Lung (tissue), 12 donors: ENCODE data around the gene PTPN14. TPM values are rescaled to one million over a fixed set of nuclear protein-coding genes. Genes with fewer than 3 reads are reported as not detected.

Experiments used
- ATAC-seq: fragments of 200-7000 bp; cut with Tn5 transposase; one replicate; pipeline ENCODE4 v1.9.1; 2020; ENCODE audit warnings: moderate number of reproducible peaks; ENCODE audit not compliant: insufficient read depth, low FRiP score
- DNase-seq, 3 donors: peaks; one replicate each; pipeline ENCODE4 v3.0.0-alpha.2; 2013 to 2017
- H3K27ac ChIP-seq, 2 donors: one replicate each; pipeline ENCODE4 v1.5.1; 2013; ENCODE audit warnings: mild to moderate bottlenecking in 2 of 2, moderate library complexity in 2 of 2, control low read depth in 1 of 2, inconsistent platforms in 1 of 2, low read depth in 1 of 2, low read length in 1 of 2
- H3K27me3 ChIP-seq, 3 donors: one replicate each; pipeline ENCODE4 v1.5.1; 2013; ENCODE audit warnings: low read length in 2 of 3; ENCODE audit not compliant: control insufficient read depth in 3 of 3, insufficient read depth in 3 of 3
- H3K36me3 ChIP-seq, 4 donors: one replicate each; pipeline ENCODE4 v1.5.1; 2013; ENCODE audit warnings: low read length in 4 of 4, mild to moderate bottlenecking in 1 of 4, moderate library complexity in 1 of 4; ENCODE audit not compliant: control insufficient read depth in 4 of 4, insufficient read depth in 4 of 4
- H3K4me1 ChIP-seq, 5 donors: one replicate each; pipeline ENCODE4 v1.5.1; 2013; ENCODE audit warnings: low read length in 5 of 5, mild to moderate bottlenecking in 2 of 5, moderate library complexity in 1 of 5; ENCODE audit not compliant: control insufficient read depth in 5 of 5, insufficient read depth in 5 of 5
- H3K4me3 ChIP-seq: one replicate; pipeline ENCODE4 v1.5.1; 2013; ENCODE audit warnings: mild to moderate bottlenecking, control low read depth, moderate library complexity
- H3K9ac ChIP-seq, 2 donors: one replicate each; pipeline ENCODE4 v1.5.1; 2013; ENCODE audit warnings: low read length in 2 of 2, control low read depth in 1 of 2; ENCODE audit not compliant: insufficient read depth in 1 of 2
- H3K9me3 ChIP-seq, 4 donors: one replicate each; pipeline ENCODE4 v1.5.1; 2013; ENCODE audit warnings: low read length in 3 of 4, mild to moderate bottlenecking in 1 of 4, moderate library complexity in 1 of 4; ENCODE audit not compliant: control insufficient read depth in 4 of 4, insufficient read depth in 3 of 4
- WGBS, 2 donors: extraction: QIAGEN DNeasy Blood & Tissue Kit; methylation state at CpG; one replicate each; pipeline ENCODE4 v1.1.7; 2013; 5-methylcytosine and 5-hydroxymethylcytosine counted together
- polyA plus RNA-seq, 2 donors: library from polyadenylated mRNA; stranded (reverse); fragments of 200-250 nt; gene quantifications; one replicate each; pipeline ENCODE4 v1.2.1, GENCODE V29; 2013
- total RNA-seq, 2 donors: library from RNA; depleted of rRNA in 1 of 2; stranded (reverse); fragments of >200 nt in 1 of 2; gene quantifications; one replicate each; pipeline ENCODE4 v1.2.1, GENCODE V29; 2014 to 2021
- TF ChIP-seq, protein P1 (sequence below): IDR thresholded peaks from 2 replicates; pipeline ENCODE4 v1.5.1; 2012; ENCODE audit warnings: mild to moderate bottlenecking; ENCODE audit errors: control extremely low read depth, extremely low read depth
- donor health status: control.
- donor health status: control.
- donor health status: Bipolar disorder and iron deficiency.
- donor health status: healthy.
- donor health status: DM: yes; HTN: yes; CAD: no.

PTPN14 gene
- total and polyA plus RNA-seq, 4 donors = 4.4 to 43.2 (median 15.2) TPM

DNA sequence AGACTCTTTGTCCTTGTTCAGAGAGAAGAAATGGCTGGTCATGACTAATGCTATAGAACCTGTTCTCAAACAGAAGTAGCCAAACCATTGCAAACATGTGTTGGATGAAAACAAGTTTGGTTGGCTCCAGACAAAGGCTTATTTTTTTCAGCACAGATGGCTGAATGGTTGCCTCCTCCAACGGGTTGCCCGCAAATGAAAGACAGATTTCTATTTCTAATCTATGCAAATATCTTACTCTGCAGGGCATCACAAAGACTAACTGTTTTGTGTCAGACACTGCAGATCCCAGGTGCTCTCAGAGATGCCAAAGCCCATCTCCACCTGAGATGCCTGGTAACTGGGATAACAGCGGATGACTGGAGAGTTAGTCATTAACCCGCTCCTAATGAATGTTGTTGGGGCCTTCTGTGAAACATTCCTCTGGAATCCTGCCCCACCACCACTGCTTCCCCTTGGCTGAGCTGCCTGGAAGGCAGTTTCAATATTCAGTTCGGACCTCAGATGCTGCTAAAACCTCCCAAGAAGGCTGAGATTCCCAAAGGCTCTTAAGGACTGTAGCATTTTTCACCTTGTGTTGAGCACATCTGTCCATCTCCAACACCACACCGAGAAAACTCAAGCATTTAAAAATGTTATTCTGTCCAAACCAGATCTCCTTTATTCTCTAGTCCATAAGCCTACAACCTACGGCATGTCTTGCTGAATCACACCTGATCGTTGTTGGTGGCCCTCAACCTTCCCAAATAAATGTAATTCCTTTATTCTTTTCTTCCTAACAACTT, 104.4 kb downstream of the PTPN14 start:
- Histone ChIP-seq H3K4me3 (no peak overlapping the region), H3K9ac (no peak overlapping the region), H3K27ac (no peak overlapping the region), H3K4me1 (peaks cover 0 to 7% (median 2%) of the 10 kb centered on the region in 5 donors), H3K27me3 (no peaks in the 10 kb centered on the region), H3K9me3 (no peaks in the 10 kb centered on the region), H3K36me3 (no peaks in the 10 kb centered on the region)
- ATAC-seq = peak; percentile 62
- DNase-seq = peak in 2 of 3 donors; percentile 30 to 37
- 80 to 83% methylated on average over 8 of the region's 8 CpGs for whole genome bisulfite sequencing, 2 donors
- TF ChIP-seq, protein P1, sequence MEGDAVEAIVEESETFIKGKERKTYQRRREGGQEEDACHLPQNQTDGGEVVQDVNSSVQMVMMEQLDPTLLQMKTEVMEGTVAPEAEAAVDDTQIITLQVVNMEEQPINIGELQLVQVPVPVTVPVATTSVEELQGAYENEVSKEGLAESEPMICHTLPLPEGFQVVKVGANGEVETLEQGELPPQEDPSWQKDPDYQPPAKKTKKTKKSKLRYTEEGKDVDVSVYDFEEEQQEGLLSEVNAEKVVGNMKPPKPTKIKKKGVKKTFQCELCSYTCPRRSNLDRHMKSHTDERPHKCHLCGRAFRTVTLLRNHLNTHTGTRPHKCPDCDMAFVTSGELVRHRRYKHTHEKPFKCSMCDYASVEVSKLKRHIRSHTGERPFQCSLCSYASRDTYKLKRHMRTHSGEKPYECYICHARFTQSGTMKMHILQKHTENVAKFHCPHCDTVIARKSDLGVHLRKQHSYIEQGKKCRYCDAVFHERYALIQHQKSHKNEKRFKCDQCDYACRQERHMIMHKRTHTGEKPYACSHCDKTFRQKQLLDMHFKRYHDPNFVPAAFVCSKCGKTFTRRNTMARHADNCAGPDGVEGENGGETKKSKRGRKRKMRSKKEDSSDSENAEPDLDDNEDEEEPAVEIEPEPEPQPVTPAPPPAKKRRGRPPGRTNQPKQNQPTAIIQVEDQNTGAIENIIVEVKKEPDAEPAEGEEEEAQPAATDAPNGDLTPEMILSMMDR = no peak

DNA sequence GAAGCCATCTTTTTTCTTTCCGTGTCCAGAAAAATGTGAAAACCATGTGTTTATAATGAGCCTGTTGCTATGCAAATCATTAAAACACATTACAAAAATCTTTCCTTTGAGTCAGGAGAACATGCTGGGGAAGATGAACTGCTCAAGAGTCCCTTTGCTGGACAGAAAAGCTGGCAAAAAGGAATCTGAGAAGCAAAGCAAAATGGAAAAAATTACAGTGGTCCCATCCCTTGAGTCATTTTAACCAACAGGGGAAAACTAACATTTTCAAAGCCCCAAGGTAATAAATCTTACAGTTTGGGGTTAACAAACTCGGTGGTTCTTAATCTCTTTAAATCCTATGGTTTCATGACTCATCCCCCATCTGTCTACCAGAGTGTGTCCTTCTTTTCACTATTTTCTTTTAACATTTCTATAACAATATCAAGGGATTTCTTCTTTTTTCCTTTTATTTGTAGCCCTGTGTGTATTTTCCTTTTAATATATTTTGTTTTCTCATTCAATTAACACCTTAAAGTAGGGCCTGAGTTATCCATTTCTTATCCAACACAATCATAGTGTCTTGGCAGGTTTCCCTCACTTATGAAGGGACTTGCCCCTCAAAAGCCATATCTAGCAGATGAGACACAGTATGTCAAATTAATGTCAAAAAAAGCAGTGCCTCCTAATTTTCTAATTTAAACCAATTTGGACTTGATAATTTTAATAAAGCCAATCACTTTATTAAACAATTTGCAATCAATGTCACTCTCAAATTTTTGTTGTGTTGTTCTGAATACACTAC, 105.4 kb downstream of the PTPN14 start:
- no peak overlapping the region for H3K4me3 ChIP-seq
- peak in 1 of 3 donors; percentile 43 for DNase-seq
- no peaks in the 10 kb centered on the region for H3K36me3 ChIP-seq
- H3K9ac ChIP-seq = no peak overlapping the region
- H3K9me3 ChIP-seq = no peaks in the 10 kb centered on the region
- ATAC-seq = no peak
- TF ChIP-seq, protein P1 = no peak
- no peak overlapping the region for H3K27ac ChIP-seq
- WGBS, 2 donors = 48 to 55% methylated on average over 2 of the region's 2 CpGs
- no peaks in the 10 kb centered on the region for H3K27me3 ChIP-seq
- H3K4me1 ChIP-seq = peaks cover 0 to 7% (median 2%) of the 10 kb centered on the region in 5 donors

DNA sequence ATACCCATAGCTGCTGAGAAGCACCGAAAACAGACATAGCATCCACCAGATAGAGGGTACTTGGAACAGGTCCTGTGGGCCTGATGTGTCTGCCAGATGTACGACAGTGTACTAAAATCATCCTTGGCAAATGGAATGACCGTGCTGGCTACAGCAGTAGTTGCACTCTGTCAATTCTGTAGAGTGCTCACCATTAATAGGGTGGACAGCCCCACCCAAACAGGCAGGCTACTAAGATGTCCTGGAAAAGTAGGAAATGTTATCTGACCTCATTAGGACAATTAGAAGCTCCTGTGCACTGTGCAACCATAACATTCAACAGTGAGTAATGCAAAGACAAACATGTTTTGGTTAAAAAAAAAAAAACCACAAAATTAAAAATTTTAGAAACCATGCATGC, 106.2 kb downstream of the PTPN14 start:
- H3K36me3 ChIP-seq = no peaks in the 10 kb centered on the region
- DNase-seq (no peak), ATAC-seq (no peak)
- H3K27ac ChIP-seq = no peak overlapping the region
- H3K9ac ChIP-seq = no peak overlapping the region
- H3K27me3 ChIP-seq = no peaks in the 10 kb centered on the region
- H3K4me1 ChIP-seq = peaks cover 0 to 12% (median 2%) of the 10 kb centered on the region in 5 donors
- TF ChIP-seq, protein P1 = no peak
- WGBS, 2 donors = 88 to 92% methylated on average over 3 of the region's 3 CpGs
- H3K4me3 ChIP-seq = no peak overlapping the region
- H3K9me3 ChIP-seq = no peaks in the 10 kb centered on the region
